GM18951 (cell line): ENCODE results near the gene SUPT5H.

Experiments
- POLR2A ChIP-seq: IDR thresholded peaks from 4 replicates; pipeline ENCODE4 v1.6.1; 2011; ENCODE audit warnings: mild to moderate bottlenecking; ENCODE audit not compliant: insufficient read length, insufficient read depth; ENCODE audit errors: extremely low read depth
- in situ Hi-C: fragments of 300-500 bp; cut with MboI; formaldehyde crosslinking; loops from one replicate; pipeline ENCODE4 v1.12.0; 2022; ENCODE audit warnings: low sequenced_read_pairs, mixed read lengths, inconsistent platforms; ENCODE audit not compliant: unreplicated experiment

SUPT5H gene

DNA sequence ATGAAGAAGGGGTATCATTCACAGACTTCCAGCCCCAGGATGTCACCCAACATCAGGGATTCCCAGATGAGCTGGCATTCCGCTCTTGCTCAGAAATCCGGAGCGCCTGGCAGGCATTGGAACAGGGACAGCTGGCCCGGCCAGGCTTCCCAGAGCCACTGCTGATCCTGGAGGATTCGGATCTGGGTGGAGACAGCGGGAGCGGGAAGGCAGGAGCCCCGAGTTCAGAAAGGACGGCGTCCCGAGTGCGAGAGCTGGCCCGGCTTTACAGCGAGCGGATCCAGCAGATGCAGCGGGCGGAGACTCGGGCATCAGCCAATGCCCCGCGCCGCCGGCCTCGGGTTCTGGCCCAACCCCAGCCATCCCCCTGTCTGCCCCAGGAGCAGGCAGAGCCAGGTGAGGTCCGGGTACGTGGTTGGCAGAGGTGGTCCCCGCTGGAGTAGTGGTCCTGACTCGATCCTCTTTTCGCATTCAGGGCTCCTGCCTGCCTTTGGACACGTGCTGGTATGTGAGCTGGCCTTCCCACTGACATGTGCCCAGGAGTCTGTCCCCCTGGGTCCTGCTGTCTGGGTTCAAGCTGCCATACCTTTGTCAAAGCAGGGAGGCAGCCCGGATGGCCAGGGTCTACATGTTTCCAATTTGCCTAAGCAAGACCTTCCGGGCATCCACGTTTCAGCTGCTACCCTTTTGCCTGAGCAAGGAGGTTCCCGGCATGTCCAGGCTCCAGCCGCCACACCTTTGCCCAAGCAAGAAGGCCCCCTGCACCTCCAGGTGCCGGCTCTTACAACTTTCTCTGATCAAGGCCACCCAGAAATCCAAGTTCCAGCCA lies 21.9 kb upstream of the SUPT5H start:
- TF ChIP-seq POLR2A: no peak
- in situ Hi-C loops: no loop called here

DNA sequence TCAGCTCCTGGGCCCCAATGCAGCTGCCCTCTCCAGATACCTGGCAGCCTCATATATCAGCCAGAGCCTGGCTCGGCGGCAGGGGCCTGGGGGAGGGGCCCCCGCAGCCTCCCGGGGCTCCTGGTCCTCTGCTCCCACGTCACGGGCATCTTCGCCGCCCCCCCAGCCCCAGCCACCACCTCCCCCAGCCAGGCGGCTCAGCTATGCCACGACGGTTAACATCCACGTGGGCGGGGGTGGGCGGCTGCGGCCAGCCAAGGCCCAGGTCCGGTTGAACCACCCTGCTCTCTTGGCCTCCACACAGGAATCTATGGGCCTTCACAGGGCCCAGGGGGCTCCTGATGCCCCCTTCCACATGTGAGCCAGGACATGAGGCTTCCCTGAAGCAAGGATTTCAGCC lies 20.4 kb upstream of the SUPT5H start:
- TF ChIP-seq POLR2A: no peak
- in situ Hi-C loops: no loop called here

DNA sequence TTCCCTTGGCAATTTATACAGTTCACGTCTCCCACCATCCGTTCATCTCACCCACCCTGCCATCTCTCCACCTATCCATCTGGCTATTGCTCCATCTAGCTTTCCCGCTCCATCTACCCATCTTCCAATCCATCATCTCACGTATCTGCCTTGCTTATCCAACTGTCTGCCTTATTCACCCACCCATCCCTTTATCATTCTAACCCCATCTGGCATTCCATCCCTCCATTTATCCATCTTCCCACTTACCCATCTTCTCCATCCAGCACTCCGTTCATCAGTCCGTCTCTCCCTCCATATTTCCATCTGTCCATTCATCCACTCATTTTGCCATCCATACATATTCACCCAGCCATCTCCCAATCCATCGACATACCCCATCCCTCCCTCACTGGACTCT lies 19.6 kb upstream of the SUPT5H start:
- no peak for TF ChIP-seq POLR2A
- in situ Hi-C loops: no loop called here

DNA sequence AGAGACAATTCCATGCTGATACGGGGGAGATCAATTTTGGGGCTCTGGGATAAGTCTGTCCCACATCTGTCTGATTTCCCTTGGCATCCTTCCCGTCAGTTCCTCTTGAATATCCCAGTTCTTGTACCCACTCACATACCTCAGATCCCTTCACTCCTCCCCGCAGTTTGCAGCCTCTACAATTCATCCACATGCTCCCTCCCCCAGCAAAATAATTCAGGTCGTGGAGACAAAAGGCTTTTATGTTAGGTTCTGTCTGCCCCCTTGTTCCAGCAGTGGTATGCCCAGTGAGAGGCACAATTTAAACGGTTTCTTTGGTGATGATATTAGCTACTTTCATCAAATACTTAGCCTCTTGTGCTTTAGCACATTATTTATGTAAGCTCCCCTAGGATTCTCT lies 19.2 kb upstream of the SUPT5H start:
- no peak for TF ChIP-seq POLR2A
- in situ Hi-C loops: no loop called here

DNA sequence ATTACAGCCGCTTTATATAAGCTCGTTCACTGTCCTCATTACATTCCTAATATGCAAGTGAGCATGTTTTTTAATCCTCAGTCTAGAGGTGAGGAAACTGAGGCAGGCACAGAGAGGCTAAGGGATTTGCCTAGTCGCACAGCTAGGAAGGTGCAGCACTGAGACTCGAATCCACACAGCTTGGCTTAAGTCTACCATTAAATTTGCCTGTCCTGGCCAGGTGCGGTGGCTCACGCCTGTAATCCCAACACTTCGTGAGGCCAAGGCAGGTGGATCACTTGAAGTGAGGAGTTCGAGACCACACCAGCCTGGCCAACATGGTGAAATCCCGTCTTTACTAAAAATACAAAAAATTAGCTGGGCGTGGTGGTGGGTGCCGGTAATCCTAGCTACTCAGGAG lies 17.7 kb upstream of the SUPT5H start:
- in situ Hi-C loops: no loop called here
- no peak for TF ChIP-seq POLR2A

DNA sequence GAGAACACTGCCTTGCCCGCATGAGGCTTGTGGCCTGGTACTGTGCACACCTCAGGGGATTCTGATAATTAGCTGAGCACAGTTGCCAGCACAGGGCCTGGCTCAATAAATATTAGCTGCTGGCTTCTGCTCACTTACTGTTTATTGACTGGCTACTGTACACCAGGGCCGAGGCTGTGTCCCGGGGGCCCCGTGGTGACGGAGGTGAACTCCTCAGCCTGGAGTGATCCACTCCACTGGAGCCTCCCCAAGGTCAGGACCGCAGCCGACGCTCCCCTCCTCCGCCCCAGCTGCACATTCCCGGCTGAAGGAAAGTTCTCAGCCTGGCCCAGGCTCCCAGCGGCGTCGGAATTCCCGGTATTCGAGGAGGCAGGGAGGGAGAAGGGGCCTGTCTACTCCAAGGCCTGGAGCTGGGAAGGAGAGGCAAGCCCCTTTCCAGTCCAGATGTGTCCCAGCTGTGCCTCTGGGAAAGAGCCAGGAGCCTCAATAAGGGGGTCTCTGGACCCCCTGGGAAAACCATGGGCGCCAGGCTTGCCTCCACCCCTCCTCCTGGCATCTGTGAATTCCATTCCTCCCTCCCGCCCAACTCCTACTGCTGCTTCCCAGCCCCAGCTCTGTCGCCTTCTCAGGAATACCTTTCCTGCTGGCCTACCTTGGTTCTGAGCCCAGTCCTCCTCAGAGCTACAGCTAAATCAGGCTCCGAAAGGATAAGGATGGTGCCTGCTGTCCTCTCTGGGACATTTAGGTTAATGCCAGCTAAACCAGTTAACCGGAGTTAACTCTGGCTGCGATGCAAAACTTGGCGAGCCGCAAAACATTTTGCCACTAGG lies 16.9 kb upstream of the SUPT5H start:
- TF ChIP-seq POLR2A: no peak
- in situ Hi-C loops: no loop called here

DNA sequence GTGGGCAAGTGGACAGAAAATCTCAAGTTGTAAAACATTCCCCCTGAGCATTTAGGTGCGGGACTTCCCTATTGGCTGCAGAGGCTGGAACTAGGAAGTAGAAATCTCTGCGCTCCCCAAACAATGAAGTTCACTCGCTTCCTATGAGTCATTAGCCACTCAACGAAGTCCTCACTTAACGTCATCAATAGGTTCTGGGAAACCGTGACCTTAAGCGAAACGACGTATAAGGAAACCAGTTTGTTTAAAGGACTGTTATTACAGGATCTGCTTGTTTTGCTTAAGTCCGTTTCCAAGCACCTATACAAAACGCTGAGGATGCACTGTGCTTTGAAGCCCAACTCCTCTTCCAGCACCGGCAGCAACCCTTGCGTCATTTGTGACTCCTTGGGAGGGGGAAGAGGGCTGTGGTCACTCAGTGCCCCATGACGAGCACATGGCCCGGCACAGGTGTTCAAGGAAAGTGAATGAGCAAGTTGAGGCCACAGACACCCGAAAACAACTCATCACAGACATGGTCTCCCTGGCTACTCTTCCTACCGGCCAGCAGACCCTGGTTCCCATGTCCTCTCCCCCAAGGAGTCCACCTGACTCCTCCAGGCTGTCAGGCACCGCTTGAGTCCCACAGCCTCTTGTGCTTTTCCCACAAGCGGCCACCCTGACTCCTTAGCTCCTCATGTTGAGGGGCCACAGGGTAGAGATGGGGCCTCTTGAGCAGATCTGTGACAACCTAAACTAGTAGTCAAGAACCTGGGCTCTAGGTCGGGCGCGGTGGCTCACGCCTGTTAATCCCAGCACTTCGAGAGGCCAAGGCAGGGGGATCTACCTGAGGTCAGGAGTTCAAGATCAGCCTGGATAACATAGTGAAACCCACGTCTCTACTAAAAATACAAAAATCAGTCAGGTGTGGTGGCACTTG lies 14.4 kb upstream of the SUPT5H start:
- TF ChIP-seq POLR2A: peak; percentile 35
- in situ Hi-C loops: no loop called here

DNA sequence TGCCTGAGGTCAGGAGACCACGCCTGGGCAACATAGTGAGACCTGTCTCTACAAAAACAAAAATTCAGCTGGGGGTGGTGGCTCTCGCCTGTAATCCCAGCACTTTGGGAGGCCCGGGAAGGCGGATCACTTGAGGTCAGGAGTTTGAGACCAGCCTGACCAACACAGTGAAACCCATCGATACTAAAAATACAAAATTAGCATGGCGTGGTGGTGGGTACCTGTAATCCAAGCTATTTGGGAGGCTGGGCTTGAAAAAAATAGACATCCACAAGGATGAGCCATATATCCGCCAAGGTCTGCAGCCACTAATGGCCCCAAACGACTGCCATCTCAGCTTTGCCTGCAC lies 12.7 kb upstream of the SUPT5H start:
- TF ChIP-seq POLR2A: peak; percentile 38
- in situ Hi-C loops: no loop called here

DNA sequence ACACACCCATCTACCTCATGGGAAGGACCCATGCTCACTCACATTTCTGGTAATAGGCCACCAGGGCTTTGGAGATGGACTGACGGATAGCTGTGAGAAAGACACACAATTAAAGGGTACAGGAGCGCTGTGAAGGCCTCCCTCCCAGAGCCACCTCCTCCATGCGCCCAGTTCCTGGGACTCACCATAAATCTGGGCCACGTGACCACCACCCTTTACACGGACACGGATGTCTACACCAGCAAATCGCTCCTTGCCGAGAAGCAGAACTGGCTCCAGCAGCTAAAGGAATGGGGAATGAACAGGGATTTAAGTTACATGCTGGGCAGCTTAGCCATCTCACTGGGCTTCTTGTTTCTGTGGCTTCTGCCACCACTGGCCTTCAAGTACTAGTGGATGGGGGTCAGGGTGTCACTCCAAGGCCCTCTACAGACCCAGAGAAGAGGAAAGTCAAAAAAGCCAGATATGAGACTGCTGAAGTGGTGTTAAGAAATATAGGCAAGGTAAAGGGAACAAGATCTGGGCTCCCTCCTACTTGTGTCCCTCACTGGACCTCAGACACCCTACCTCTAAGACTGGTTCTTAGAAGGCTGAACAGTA lies 11.8 kb upstream of the SUPT5H start:
- in situ Hi-C loops: no loop called here
- TF ChIP-seq POLR2A: no peak

DNA sequence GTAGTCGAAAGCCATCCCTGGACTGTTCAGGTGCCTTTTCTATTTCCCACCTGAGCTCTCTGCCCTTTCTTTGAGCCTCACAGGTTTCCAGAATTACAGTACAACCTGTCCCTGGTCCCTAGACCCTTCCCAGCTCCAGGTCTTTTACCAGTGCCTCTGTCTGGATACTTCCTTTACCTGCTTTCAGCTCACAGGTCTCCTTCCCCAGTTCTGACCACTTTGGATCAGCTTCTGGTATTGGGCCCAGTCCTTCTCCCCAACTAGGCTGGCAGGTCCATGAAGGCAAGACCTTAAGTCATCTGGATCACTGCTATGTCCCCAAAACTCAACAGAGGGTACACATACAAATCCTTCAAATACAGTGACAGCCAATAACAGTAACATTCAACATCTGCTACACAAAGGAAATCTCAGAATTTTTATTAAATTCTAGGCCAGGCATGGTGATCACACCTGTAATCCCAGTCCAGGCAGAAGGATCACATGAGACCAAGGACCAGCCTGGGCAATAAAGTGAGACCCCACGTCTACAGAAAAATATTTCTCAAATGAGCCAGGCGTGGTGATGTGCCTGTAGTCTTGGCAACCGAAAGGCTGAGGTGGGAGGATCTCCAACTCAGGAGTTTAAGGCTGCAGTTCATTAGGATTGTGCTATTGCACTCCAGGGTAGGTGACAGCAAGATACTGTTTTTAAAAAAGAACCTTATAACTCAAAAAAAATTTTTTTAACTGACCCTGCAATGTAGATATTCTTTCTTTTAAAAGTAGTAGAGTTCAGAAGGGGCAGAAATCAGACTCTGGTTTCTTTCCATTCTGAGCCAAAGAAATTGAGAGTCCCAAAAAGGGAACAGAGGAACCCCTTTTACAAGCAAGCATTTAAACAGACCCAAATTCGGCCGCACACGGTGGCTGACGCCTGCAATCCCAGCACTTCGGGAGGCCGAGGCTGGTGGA lies 11.0 kb upstream of the SUPT5H start:
- TF ChIP-seq POLR2A: no peak
- in situ Hi-C loops: no loop called here

DNA sequence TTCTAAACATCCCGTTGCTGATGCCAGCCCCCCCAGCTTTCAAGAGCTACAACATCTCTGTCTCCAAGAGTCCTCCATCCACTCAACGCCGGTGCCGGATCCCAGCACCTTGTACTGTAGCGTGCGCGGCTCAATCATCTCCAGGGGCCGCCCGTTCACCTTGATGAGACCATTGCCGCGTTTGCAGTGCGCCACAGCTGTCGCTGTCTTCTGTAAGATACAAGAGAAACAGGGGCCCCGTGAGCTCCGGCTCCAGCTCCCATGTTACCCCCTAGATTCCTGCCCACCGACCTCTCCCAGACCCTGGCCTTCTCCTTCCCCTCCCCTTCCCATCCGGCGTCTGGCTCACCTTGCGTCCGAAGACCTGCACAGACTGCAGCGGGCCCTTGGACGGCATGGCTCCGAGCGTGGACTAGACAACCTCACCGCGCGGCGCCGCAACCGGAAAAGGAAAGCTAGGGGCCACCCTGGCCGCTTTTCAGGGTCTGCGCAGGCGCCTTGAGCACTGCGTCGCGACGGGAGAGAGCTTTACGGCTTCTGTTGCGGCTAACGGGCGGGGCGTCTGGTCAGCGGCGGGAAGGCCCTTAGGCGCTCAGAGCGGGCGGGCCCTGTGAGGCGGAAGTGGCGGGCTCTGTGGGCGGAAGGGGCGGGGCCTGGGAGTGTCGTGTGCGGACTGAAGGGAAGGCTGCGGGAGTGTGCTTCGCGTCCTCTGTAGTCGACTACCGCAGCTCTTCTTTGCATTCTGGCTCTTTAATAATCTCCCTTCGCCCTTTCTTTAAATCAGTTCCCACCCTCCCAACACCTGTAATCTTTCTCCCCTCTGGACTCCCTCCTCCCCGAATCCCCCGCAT lies 9.7 kb upstream of the SUPT5H start, which contains the start of gene RPS16:
RPS16 (minus strand) TSS at position 451 of the 851 bp plus-strand sequence; CDS start at position 397, 54 bp downstream.
- TF ChIP-seq POLR2A: peak; percentile 98
- in situ Hi-C loops: no loop called here
